Caco-2 (cell line): Measurements from ENCODE around the gene NLK. TPM values are rescaled to one million over a fixed set of nuclear protein-coding genes. Genes with fewer than 3 reads are reported as not detected.

Source experiments
- BruUV-seq: library from RNA; stranded (reverse); fragments of 400-500 nt; replicated peaks from 2 replicates; lab custom pipeline; 2021; lab: Mats Ljungman, UMichigan
- CTCF ChIA-PET: fragments of 300-600 bp; sonication (Branson Sonifier 250); formaldehyde crosslinking; loops from one replicate; lab custom pipeline; 2022; ENCODE audit warnings: antibody characterized with exemption; lab: Charles Lee
- POLR2A ChIA-PET: fragments of 300-600 bp; sonication (Branson Sonifier 250); formaldehyde crosslinking; loops from one replicate; lab custom pipeline; 2022; ENCODE audit warnings: antibody characterized with exemption; lab: Charles Lee
- DNase-seq, 2 experiments: peaks; one replicate each; pipeline versions ENCODE4 v3.0.0 to v3.0.0-alpha.2; 2020 to 2022
- H3K27me3 ChIP-seq: replicated peaks from 2 replicates; pipeline ENCODE4 v1.6.0; 2011; ENCODE audit warnings: low read length; ENCODE audit not compliant: control insufficient read depth, insufficient read depth
- H3K36me3 ChIP-seq: 2 replicates; pipeline ENCODE4 v1.5.1; 2011; ENCODE audit warnings: low read length; ENCODE audit not compliant: control insufficient read depth, insufficient read depth
- H3K4me1 ChIP-seq: fragments of 250-450 bp; sonication (Bioruptor Pico); 2 replicates; pipeline ENCODE4 v1.5.1; 2020; ENCODE audit warnings: mild to moderate bottlenecking
- H3K4me3 ChIP-seq: 2 replicates; pipeline ENCODE4 v1.5.1; 2011; ENCODE audit warnings: low read depth, mild to moderate bottlenecking, control low read depth, low read length
- H3K9me3 ChIP-seq: fragments of 250-450 bp; sonication (Bioruptor Pico); 2 replicates; pipeline ENCODE4 v1.5.1; 2020; ENCODE audit warnings: mild to moderate bottlenecking, moderate library complexity
- H3K27ac Mint-ChIP-seq: one replicate; pipeline ENCODE4 v1.8.0; 2022; ENCODE audit warnings: mixed read lengths; ENCODE audit not compliant: unreplicated experiment
- H3K27me3 Mint-ChIP-seq: one replicate; pipeline ENCODE4 v1.8.0; 2022; ENCODE audit warnings: mixed read lengths; ENCODE audit not compliant: insufficient read depth, unreplicated experiment
- H3K36me3 Mint-ChIP-seq: one replicate; pipeline ENCODE4 v1.8.0; 2022; ENCODE audit warnings: mild to moderate bottlenecking, mixed read lengths; ENCODE audit not compliant: insufficient read depth, unreplicated experiment
- H3K4me1 Mint-ChIP-seq: one replicate; pipeline ENCODE4 v1.8.0; 2022; ENCODE audit warnings: low read depth, mixed read lengths; ENCODE audit not compliant: unreplicated experiment
- H3K4me3 Mint-ChIP-seq: one replicate; pipeline ENCODE4 v1.8.0; 2022; ENCODE audit warnings: mild to moderate bottlenecking, moderate library complexity, mixed read lengths; ENCODE audit not compliant: unreplicated experiment
- H3K9me3 Mint-ChIP-seq: one replicate; pipeline ENCODE4 v1.8.0; 2022; ENCODE audit warnings: mixed read lengths; ENCODE audit not compliant: unreplicated experiment
- intact Hi-C: fragments of 100-400 bp; cut with micrococcal nuclease; formaldehyde crosslinking; loops from one replicate; pipeline ENCODE4 v1.10.0; 2022; ENCODE audit not compliant: unreplicated experiment
- total RNA-seq: library from RNA; stranded (reverse); gene quantifications from 2 replicates; pipeline ENCODE4 v1.2.3, GENCODE V29; 2022
- TF ChIP-seq, protein P1 (sequence below), 2 experiments: fragments of 200-600 bp in 1 of 2; IDR thresholded peaks; 1 replicate in 1 of 2; 2 replicates in 1 of 2; pipeline versions ENCODE4 v1.5.1 to v1.8.0; 2011 to 2022; ENCODE audit warnings: antibody characterized with exemption in 1 of 2, control low read depth in 1 of 2, inconsistent platforms in 1 of 2, low read depth in 1 of 2, low read length in 1 of 2, mild to moderate bottlenecking in 1 of 2, moderate library complexity in 1 of 2; ENCODE audit not compliant: insufficient read depth in 1 of 2, severe bottlenecking in 1 of 2, unreplicated experiment in 1 of 2

NLK gene
- total RNA-seq, 1 experiment from 2014 or later: 87.3 TPM

DNA sequence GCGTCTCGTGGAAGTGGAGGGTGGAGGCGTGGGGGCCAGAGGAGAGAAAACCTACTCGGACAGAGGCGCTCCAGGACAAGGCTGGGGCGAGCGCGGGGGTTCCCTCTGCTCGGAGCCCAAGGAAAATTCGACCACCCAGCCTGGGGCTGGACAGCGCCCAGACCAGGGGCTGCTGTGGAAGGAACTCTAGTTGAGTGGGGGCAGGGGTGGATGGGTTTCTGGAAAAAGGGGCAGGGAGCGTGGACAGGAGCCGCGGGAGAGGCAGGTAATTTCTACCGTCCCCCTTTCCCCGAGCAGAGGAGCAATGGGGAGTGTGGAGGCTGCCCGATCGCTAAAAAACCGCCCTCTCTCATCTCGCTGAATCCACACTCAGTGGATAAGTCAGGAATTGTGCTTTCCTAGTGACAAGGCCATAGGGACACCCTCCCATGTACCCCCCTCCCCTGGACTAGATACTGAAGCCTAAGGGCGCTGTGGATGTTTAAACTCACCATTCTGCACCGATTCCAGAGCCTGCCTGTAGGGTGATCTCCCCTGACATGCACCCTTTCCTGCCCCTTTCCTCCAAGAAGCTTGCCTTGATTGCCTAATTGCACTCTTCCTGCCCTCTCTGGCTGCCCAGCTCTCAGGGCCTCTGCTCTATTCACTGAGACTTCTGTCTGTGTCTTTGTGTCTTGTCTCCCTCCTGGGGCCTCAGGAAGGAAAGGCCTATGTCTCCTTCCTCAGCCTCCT lies 185.8 kb downstream of the NLK start:
- no peaks in the 10 kb centered on the region for H3K9me3 Mint-ChIP-seq
- CTCF ChIA-PET: interaction anchor here (0.6 to 2.5 kb wide), 6 partner anchors 14 to 423 kb away, joined by 3 to 14 read pairs (median 4); partner anchors contain the start of genes IFT20, POLDIP2 and TNFAIP1

DNA sequence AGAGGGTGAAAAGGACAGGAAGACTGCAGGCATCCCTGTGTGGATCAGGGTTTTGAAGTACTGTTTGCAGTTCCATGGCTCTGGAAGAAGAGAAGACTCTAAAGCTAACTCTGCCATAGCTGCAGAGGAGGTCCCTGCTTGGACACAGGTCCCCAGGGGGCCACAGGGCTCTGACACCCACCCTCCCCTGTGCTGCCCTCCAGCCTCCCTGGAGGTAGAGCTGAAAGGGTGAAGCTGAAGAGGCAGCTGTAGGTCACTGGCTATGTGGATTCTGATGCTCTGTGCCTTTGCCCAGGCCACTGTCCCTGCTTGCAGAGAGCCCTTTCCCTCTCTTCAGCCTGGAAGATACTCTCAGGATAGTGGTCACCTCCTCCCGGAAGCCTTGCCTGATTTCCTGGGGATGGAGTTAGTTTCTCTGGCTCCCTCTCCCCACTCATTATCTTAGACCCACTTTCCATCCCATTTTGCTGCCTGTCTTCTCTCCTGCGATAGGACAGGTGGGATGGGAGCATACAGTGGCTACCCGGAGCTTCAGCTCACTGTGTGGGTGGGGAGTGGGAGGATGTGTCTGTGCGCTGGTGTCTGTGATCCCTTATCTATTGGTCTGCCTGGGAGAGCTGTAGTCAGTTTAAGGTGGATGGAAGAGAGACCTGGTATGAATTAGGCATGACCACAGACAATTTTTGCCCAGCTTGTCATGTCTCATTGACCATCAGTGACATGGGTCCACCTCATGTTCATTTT lies 186.7 kb downstream of the NLK start:
- Histone ChIP-seq H3K4me1 (peaks cover 46% of the 10 kb centered on the region), H3K36me3 (no peaks in the 10 kb centered on the region), H3K27me3 (no peaks in the 10 kb centered on the region), H3K9me3 (no peaks in the 10 kb centered on the region), H3K4me3 (no peak overlapping the region)
- TF ChIP-seq, protein P1, sequence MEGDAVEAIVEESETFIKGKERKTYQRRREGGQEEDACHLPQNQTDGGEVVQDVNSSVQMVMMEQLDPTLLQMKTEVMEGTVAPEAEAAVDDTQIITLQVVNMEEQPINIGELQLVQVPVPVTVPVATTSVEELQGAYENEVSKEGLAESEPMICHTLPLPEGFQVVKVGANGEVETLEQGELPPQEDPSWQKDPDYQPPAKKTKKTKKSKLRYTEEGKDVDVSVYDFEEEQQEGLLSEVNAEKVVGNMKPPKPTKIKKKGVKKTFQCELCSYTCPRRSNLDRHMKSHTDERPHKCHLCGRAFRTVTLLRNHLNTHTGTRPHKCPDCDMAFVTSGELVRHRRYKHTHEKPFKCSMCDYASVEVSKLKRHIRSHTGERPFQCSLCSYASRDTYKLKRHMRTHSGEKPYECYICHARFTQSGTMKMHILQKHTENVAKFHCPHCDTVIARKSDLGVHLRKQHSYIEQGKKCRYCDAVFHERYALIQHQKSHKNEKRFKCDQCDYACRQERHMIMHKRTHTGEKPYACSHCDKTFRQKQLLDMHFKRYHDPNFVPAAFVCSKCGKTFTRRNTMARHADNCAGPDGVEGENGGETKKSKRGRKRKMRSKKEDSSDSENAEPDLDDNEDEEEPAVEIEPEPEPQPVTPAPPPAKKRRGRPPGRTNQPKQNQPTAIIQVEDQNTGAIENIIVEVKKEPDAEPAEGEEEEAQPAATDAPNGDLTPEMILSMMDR (IDR thresholded peaks at IDR 0.05; ENCODE audit: insufficient read depth in 1 of 2, low read depth in 1 of 2, low read length in 1 of 2, severe bottlenecking in 1 of 2, unreplicated experiment in 1 of 2): no peak
- no TSS peak for BruUV-seq
- POLR2A ChIA-PET: interaction anchor here (0.6 to 4.6 kb wide), 3 partner anchors 23 to 107 kb away, joined by 3 to 26 read pairs (median 3); partner anchors contain the start of genes IFT20 and TNFAIP1
- peak overlapping the region; percentile 91 for H3K4me3 Mint-ChIP-seq
- CTCF ChIA-PET: interaction anchor here (0.6 to 2.5 kb wide), 5 partner anchors 13 to 340 kb away, joined by 3 to 14 read pairs (median 4); partner anchors contain the start of genes IFT20, POLDIP2 and TNFAIP1
- H3K27me3 Mint-ChIP-seq: no peaks in the 10 kb centered on the region
- peaks cover 38% of the 10 kb centered on the region for H3K4me1 Mint-ChIP-seq
- H3K9me3 Mint-ChIP-seq: no peaks in the 10 kb centered on the region
- DNase-seq: no peak
- peaks cover 32% of the 10 kb centered on the region for H3K36me3 Mint-ChIP-seq
- intact Hi-C loops: loop anchor here (2.0 to 10.0 kb wide), 3 partner anchors 16 to 342 kb away; no protein-coding TSS in a partner anchor
- peak overlapping the region; percentile 95 for H3K27ac Mint-ChIP-seq

More for the DNA sequence above, 185.8 kb downstream of the NLK start:
- Histone ChIP-seq H3K27me3 (no peaks in the 10 kb centered on the region), H3K4me1 (peaks cover 37% of the 10 kb centered on the region), H3K9me3 (no peaks in the 10 kb centered on the region), H3K4me3 (peak overlapping the region; percentile 88), H3K36me3 (no peaks in the 10 kb centered on the region)
- POLR2A ChIA-PET: interaction anchor here (0.5 to 4.6 kb wide), 7 partner anchors 22 to 266 kb away, joined by 3 to 26 read pairs (median 3); partner anchors contain the start of genes IFT20, TMEM97 and TNFAIP1
- Mint-ChIP-seq H3K36me3 (peaks cover 27% of the 10 kb centered on the region), H3K27ac (peak overlapping the region; percentile 95), H3K27me3 (no peaks in the 10 kb centered on the region), H3K4me1 (peaks cover 29% of the 10 kb centered on the region), H3K4me3 (peak overlapping the region; percentile 91)
- peak; percentile 74 to 79 for DNase-seq
- intact Hi-C loops: loop anchor here (2.0 to 10.0 kb wide), 3 partner anchors 15 to 341 kb away; no protein-coding TSS in a partner anchor
- TF ChIP-seq, protein P1 (IDR thresholded peaks at IDR 0.05; ENCODE audit: insufficient read depth in 1 of 2, low read depth in 1 of 2, low read length in 1 of 2, severe bottlenecking in 1 of 2, unreplicated experiment in 1 of 2): peak; percentile 57 to 73
- BruUV-seq: no TSS peak

DNA sequence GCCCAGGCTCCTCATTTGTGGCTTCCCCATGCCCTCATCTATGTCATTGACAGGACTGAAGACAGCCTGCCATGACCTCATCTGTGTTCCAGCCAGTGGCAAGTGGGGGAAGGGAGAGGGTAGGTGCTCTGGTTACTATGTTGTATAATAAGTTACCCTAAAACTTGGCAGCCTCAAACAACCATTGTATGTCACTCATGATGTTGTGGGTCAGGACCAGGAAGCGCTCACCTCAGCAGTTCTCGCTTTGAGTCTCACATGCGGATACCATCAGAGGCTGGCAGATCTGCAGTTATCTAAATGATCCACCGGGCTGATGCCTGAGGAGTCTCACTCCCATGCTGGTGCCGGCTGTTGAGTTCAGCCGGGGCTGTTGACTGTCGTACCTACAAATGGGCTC lies 187.5 kb downstream of the NLK start:
- H3K4me3 Mint-ChIP-seq: no peak overlapping the region
- Histone ChIP-seq H3K36me3 (no peaks in the 10 kb centered on the region), H3K27me3 (no peaks in the 10 kb centered on the region), H3K4me3 (no peak overlapping the region), H3K4me1 (peaks cover 54% of the 10 kb centered on the region), H3K9me3 (no peaks in the 10 kb centered on the region)
- H3K27ac Mint-ChIP-seq: peak overlapping the region; percentile 20
- CTCF ChIA-PET: interaction anchor here (1.4 to 5.0 kb wide), 3 partner anchors 9 to 105 kb away, joined by 5 to 44 read pairs (median 8); partner anchors contain the start of genes IFT20 and TNFAIP1
- H3K9me3 Mint-ChIP-seq: no peaks in the 10 kb centered on the region
- peaks cover 34% of the 10 kb centered on the region for H3K36me3 Mint-ChIP-seq
- peaks cover 46% of the 10 kb centered on the region for H3K4me1 Mint-ChIP-seq
- intact Hi-C loops: loop anchor here (10.0 kb wide), 1 partner anchor 175 kb away; the partner anchor contains the start of gene SLC46A1
- BruUV-seq: no TSS peak
- POLR2A ChIA-PET: interaction anchor here (0.6 to 4.6 kb wide), 2 partner anchors 25 to 106 kb away, joined by 3 to 26 read pairs; partner anchors contain the start of genes IFT20 and TNFAIP1
- H3K27me3 Mint-ChIP-seq: no peaks in the 10 kb centered on the region
- TF ChIP-seq, protein P1 (IDR thresholded peaks at IDR 0.05; ENCODE audit: insufficient read depth in 1 of 2, low read depth in 1 of 2, low read length in 1 of 2, severe bottlenecking in 1 of 2, unreplicated experiment in 1 of 2): no peak
- no peak for DNase-seq
